Retinal pigment epithelial cell (primary cell): ENCODE measurements around the gene LDLRAD2.

Source experiments
- DNase-seq: peaks from one replicate; pipeline ENCODE4 v3.0.0-alpha.2; 2010; ENCODE audit warnings: low read depth
- H3K4me3 ChIP-seq: 2 replicates; pipeline ENCODE4 v1.5.1; 2011; ENCODE audit warnings: mild to moderate bottlenecking, low read length, control low read depth, moderate library complexity
- TF ChIP-seq, protein P1 (sequence below): conservative IDR thresholded peaks from 2 replicates; pipeline ENCODE4 v1.5.1; 2011; ENCODE audit warnings: low read depth, low read length, control low read depth, inconsistent platforms

Gene LDLRAD2

DNA sequence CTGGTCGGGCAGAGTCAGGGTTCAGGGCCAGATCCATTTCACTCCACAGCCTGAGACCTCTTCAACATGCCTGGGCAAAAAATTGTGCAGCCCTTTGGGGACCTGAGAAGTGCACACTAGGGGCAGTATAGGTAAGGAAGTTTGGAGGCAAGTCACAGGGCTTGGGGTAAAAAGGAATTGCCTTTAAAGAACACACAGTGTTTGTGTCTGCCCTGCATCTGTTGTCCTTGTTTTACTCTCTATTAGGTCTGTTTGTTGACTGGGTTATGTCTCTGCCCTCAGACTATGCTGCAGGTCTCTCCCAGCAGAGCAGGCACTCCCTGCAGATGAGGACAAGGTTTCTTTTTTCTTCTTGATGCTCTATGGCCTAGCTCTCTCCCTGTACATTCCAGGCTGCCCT is 22.0 kb downstream of the LDLRAD2 start:
- H3K4me3 ChIP-seq, result no peak overlapping the region
- no peak for DNase-seq
- TF ChIP-seq, protein P1, sequence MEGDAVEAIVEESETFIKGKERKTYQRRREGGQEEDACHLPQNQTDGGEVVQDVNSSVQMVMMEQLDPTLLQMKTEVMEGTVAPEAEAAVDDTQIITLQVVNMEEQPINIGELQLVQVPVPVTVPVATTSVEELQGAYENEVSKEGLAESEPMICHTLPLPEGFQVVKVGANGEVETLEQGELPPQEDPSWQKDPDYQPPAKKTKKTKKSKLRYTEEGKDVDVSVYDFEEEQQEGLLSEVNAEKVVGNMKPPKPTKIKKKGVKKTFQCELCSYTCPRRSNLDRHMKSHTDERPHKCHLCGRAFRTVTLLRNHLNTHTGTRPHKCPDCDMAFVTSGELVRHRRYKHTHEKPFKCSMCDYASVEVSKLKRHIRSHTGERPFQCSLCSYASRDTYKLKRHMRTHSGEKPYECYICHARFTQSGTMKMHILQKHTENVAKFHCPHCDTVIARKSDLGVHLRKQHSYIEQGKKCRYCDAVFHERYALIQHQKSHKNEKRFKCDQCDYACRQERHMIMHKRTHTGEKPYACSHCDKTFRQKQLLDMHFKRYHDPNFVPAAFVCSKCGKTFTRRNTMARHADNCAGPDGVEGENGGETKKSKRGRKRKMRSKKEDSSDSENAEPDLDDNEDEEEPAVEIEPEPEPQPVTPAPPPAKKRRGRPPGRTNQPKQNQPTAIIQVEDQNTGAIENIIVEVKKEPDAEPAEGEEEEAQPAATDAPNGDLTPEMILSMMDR, result peak; percentile 29

DNA sequence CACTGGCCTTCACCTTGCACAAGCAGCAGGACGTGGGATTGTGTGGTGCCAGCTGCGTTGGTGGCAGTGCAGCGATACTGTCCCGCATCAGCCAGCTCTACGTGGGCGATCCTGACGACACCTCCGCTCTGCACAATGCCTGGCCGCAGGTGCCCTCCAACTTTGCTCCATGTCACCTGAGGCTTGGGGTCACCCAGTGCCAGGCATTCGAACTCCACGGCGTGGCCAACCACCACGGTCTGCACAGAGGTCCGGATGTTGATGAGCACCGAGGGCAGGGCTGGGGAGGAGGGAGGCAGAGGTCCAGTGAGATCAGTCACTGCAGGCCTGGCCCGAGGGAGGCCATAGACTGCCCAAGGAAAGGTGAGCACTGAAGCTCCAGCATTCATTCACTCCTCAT is 22.6 kb downstream of the LDLRAD2 start:
- no peak for DNase-seq

DNA sequence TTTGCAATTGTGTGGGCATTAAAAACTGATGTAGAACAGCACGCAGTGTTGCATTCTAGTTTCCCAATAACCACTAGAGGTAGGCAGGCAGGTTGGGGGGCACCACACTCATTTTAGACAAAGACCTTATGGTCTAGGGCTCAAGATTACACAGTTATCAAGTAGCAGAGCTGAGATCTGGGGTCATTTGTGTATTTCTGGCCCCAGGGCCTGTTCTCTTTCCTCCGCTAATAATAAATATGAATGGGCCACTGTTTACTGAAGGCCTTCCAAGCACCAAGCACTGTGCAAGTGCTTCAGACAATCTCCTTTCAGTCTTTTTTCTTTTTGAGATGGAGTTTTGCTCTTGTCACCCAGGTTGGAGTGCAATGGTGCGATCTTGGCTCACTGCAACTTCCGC is 23.9 kb downstream of the LDLRAD2 start:
- no peak for DNase-seq
- no peak overlapping the region for H3K4me3 ChIP-seq
- TF ChIP-seq, protein P1, result no peak

More for the DNA sequence above, 22.6 kb downstream of the LDLRAD2 start:
- TF ChIP-seq, protein P1, result no peak
- H3K4me3 ChIP-seq, result no peak overlapping the region

DNA sequence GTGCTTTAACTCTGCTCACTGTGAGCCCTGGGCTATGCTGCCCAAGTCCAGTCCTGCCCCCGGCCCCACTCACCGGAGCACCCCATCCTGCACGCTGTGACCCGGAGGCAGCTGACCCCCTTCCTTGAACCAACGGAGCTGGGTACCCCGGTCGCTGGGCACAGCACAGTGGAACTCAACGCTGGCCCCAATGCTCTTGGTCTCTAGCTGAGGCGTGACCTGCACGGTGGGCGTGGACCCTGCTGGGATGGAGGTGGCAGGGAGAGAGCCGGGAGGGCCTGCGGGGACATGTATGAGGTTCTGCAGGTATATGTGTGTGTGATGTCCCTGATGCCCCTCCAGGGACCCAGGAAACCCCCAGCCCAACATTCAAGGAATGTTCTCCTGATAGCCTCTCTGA is 24.7 kb downstream of the LDLRAD2 start:
- no peak for DNase-seq
- TF ChIP-seq, protein P1, result no peak
- H3K4me3 ChIP-seq, result no peak overlapping the region

DNA sequence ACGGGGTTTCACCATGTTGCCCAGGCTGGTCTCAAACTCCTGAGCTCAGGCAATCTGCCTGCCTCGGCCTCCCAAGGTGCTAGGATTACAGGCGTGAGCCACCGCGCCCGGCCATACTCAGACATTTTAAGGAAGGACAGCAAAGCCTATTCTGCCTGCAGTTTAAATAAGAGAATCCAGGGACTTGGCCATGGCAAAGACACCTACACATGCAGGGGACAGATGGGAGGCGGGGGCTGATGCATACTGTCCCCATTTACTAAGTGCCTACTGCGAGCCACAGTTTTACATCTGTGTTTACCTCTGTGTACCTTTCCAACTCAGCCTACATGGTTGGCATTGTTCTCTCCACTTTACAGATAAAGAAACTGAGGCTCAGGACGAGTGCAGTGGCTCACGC is 25.4 kb downstream of the LDLRAD2 start:
- TF ChIP-seq, protein P1, result no peak
- no peak overlapping the region for H3K4me3 ChIP-seq
- no peak for DNase-seq

DNA sequence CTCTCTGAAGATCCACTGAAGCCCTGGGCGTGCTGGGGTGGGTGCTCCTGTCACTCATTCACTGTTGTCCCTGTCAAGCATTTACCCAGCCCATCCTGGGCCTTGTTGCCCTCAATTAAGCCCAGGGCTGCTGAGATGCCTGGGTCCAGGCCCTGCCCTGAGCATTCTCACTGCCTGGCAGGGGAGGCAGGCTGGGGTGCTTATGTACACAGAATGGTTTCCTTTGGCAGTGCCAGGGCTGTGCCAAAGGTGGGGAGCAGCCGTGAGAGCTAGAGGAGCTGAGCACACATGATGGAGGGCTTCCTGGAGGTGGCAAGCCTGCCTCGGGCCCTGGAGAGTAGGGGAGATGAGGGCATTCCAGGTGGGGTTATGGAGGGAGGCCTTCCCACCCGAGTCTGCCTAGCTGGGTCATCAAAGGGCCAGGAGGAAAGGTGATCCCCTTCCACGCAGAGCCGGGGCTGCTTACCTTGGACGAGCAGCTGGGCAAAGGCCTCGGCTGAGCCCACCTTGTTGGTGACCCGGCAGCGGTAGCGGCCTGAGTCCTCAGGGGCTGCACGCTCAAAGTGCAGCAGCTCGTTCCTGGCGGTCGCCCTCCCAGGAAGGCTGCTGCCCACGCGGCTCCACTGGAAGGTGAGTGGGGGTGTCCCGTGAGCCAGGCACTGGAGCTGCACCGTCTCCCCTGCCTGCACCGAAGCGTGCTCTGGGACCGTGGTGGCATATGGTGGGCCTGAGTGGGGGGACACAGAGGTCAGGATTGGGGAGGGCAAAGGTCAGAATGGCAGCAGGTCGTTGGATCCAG is 26.5 kb downstream of the LDLRAD2 start:
- no peak overlapping the region for H3K4me3 ChIP-seq
- no peak for DNase-seq
- TF ChIP-seq, protein P1, result no peak
